ENCODE data around the gene CAAP1. TPM values are rescaled to one million over a fixed set of nuclear protein-coding genes. Genes with fewer than 3 reads are reported as not detected.
"Not testable (repeated sequence)": the region's sequence is repeated elsewhere in the genome, so short reads cannot be mapped to it uniquely, and the experiment has no call there.

Gene CAAP1, protein sequence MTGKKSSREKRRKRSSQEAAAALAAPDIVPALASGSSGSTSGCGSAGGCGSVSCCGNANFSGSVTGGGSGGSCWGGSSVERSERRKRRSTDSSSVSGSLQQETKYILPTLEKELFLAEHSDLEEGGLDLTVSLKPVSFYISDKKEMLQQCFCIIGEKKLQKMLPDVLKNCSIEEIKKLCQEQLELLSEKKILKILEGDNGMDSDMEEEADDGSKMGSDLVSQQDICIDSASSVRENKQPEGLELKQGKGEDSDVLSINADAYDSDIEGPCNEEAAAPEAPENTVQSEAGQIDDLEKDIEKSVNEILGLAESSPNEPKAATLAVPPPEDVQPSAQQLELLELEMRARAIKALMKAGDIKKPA
- 15.2 TPM for polyA plus RNA-seq (ENCODE audit: insufficient read length)

DNA sequence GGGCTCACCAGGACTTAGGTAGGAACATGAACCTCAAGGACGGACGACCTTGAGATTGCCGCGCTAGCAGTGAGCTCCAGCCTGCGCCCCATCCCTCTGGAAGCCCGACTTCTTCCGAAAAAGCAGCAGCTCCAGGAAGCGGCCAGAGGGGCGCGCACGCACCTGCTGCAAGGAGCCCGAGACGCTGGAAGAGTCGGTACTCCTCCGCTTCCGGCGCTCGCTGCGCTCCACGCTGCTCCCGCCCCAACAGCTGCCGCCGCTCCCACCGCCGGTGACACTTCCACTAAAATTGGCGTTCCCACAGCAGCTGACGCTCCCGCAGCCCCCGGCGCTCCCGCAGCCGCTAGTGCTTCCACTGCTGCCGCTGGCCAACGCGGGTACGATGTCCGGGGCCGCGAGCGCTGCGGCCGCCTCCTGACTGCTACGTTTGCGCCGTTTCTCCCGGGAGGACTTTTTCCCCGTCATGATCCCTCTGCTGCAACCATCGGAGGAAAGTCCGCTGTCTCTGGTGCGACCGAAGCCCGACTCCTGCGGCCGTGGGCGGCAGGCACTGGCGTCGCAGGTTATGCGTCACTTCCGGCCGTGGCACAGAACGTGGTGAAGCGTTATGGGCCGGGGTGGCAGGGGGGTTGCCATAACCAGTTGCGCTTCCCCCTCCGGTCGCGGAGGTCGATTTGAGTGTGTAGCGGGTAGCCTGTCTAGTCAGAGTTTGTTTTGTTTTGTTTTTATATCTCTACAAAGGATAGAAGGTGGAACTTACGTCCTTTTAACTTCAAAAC, at the start of gene CAAP1:
Gene CAAP1, minus strand, starts transcription at position 552 of the 779 bp plus-strand sequence. Its CDS starts 87 bp downstream, at position 465.
- peak; percentile 94 for DNase-seq

DNA sequence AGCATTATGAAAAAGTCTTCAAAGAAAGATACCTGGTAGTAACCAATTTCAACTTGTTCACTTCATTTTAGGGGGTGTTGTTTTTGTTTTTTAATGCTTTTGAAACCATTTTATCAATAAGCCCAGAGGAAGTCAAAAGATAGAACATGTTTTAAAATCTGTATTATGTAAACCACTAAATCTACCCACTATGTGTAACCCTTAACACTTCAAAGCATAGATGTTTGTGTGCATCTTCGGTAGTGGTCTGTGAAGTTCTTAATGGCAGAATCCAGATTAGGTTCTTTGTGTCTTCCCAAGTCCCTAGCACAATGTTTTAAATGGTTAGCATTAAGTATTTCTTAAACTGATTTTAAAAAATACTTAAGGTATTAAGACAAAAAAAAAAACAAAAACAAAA, 48.2 kb upstream of the CAAP1 start:
- no peak for DNase-seq

GRCh38 chr9:26939955-26940711, 47.5 kb upstream of the CAAP1 start:
- DNase-seq: no peak

- no peak for DNase-seq
Measured at GRCh38 chr9:26937816-26938371, 45.3 kb upstream of the CAAP1 start.

- DNase-seq: no peak
Measured at GRCh38 chr9:26935847-26936246, 43.2 kb upstream of the CAAP1 start.

DNA sequence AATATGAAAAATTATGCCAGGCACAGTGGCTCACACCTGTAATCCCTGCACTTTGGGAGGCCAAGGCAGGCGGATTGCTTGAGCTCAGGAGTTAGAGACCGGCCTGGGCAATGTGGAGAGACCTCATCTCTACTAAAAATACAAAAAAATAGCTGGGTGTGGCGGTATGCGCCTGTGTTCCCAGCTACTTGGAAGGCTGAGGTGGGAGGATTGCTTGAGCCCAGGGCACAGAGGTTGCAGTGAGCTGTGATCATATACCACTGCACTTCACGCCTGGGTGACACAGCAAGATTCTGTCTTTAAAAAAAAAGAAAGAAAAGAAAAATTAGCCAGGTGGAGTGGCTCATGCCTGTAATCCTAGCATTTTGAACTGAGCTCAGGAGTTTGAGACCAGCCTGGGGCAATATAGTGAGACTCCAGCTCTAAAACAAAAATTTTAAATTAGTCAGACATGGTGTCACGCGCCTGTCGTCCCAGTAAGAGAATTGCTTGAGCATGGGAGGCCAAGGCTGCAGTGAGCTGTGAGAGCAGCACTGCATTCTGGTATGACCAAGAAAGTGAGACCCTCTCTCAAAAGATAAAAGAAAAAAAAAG, 36.4 kb upstream of the CAAP1 start:
- DNase-seq: no peak

- no peak for DNase-seq
Measured at GRCh38 chr9:26925609-26926008, 33.0 kb upstream of the CAAP1 start.

GRCh38 chr9:26919698-26920097, 27.1 kb upstream of the CAAP1 start:
- DNase-seq: no peak

DNA sequence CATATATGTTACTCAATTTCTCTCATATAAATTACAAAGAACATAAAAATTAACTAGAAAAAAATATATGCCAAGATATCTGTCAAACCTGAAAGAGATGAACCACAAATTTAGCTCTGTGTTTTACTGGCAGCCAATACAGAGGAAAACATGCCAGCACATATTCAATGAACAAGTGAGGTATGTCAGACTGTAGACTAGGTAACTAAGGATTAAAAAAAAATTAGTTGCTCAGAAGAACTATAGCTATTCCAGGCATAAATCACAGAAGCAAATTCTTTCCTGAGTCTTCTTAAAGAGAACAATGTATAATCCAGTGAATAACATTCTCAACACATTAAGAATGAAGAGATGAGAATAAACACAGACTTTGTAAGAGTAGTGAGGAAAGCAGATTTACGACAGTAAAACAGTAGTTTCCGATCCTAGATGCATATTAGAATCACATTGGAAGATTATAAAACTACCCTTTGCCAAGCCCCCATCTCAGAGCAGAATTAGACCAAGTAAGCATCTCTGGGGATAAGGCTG, 20.6 kb upstream of the CAAP1 start:
- DNase-seq: no peak

DNA sequence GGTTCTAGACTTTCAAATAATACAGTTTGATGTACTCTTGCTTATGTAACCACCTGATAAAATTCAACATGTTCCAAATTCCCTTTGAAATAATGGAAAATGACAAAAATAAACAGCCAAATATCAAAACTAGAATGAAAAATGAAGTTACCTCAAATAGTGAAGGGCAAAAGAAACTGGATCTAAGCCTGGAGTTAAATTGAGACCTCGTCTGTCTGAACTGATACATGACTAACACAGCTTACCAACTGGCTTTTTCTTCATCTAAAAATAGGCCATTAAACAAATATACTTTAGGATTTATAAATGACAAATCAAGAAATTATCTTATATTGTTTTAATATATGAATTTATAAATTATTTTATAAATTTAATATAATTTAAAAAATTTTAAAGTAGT, 12.1 kb upstream of the CAAP1 start:
- DNase-seq: no peak

DNA sequence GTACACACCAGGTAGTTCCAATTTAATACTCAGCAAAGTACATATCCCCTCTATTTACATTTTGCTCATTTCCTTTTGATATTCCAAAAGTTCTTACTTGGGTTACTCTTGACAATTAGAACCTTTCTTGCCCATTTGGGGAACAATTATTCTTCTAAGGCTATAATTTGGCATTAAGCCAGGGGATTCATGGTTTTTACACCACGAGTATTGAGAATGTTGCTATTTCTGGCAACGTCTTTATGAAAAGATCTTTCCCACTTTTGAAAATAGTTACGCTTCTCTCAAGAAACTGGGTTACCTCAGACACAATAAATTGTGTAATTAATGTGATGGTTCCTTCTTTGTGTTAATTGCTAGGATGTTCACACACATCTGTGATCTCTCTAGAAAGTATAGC, 11.5 kb upstream of the CAAP1 start:
- no peak for DNase-seq

GRCh38 chr9:26893030-26893676, 551 bp upstream of the CAAP1 start:
- DNase-seq: peak; percentile 2

GRCh38 chr9:26891726-26892125, 876 bp downstream of the CAAP1 start:
- DNase-seq: peak; percentile 5

GRCh38 chr9:26888271-26888670, 4.3 kb downstream of the CAAP1 start:
- DNase-seq: no peak

DNA sequence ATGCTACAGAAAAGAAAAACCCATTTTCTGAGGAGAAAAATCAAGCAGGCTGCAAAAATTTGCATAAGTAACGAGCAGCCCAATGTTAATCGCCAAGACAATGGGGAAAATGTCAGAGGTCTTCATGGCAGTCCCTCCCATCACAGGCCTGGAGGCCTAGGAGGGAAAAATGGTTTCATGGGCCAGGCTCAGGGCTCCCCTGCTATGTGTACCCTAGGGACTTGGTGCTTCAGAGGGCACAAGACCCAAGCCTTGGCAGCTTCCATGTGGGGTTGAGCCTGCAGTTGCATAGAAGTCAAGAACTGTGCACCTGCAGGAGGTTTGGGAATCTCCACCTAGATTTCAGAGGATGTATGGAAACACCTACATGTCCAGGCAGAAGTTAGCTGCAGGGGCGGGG, 10.4 kb downstream of the CAAP1 start:
- DNase-seq: no peak

- DNase-seq: no peak
Measured at GRCh38 chr9:26880262-26880661, 12.3 kb downstream of the CAAP1 start.

DNA sequence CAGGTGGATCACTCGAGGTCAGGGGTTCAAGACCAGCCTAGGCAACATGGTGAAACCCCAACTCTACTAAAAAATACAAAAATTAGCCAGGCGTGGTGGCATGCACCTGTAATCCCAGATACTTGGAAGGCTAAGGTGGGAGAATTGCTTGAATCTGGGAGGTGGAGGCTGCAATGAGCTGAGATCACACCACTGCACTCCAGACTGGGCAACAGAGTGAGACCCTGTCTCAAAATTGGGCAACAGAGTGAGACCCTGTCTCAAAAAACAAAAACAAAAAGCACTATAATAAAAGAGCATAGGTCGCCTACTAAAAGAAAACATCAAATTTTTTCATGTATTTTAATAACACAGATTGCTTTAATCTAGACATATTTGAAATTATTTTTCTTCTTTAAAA, 17.4 kb downstream of the CAAP1 start:
- not testable (repeated sequence) for DNase-seq

DNA sequence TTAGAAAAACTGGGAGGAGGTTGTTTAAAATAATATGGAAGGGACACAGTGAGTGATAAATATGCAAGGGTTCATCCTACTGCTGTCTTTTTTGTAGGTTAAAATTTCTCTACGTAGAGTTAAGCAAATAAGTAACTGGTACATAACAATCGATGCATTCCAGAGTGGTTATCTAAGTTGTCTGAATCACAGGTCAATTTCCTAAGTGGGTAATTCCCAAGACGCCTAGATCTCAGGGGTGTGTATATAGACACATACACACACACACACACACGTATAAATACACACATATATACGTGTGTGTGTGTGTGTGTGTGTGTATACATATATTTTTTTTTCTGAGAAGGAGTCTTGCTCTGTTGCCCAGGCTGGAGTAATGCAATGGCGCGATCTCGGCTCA, 22.3 kb downstream of the CAAP1 start:
- no peak for DNase-seq

DNA sequence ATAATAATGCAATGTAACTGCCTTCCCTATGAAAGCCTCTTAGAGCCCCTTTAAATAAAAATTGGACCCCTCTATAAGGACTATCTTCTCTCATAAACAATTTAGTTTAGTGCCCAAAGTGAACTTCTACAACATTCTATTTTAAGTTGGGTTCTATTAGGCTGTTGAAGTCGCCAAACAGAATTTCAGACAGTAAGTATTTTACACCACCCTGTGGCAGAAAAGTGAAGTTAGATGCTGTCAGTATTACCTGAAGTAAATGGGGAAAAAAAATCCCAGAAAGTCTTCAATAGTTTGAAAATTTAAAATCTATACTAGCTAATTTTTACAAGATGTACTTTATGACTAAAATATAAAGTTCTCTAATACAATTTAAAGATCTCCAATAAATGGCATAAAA, 29.5 kb downstream of the CAAP1 start:
- peak; percentile 11 for DNase-seq

GRCh38 chr9:26856413-26857032, 36.1 kb downstream of the CAAP1 start:
- DNase-seq: no peak

DNA sequence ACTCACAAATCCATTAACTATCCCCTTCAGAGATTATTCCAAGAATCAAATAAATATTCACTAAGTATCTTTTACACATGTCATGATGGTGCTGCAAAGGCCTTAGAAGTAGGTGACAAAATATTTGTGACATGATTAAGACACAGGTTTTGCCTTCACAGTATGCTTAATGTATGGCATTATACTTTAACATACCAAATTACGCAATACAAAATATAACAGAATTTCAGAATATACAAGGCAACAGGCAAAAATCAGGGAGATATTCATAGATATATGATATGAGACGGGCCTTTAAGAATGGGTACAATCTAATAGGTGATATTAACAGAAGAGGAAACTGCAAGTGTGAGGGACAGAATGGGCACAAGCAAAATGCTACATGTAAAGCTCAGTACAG, 41.6 kb downstream of the CAAP1 start:
- no peak for DNase-seq

Measured in hindlimb muscle (tissue), 1 donor.